CD14-positive monocyte (primary cell): ENCODE results near the gene CACNA1C. TPM values are rescaled to one million over a fixed set of nuclear protein-coding genes. Genes with fewer than 3 reads are reported as not detected.

ENCODE experiments used
- DNase-seq, 3 donors: peaks; one replicate each; pipeline ENCODE4 v3.0.0-alpha.2; 2011 to 2022
- H2AFZ ChIP-seq: 2 replicates; pipeline ENCODE4 v1.6.0; 2012; ENCODE audit warnings: mild to moderate bottlenecking, low read depth, low read length, inconsistent platforms; ENCODE audit not compliant: insufficient read depth, poor library complexity, severe bottlenecking
- H3K27ac ChIP-seq, 2 donors: 1 replicate in 1 of 2; 2 replicates in 1 of 2; pipeline ENCODE4 v1.5.1; 2012 to 2013; ENCODE audit warnings: low read length in 2 of 2, control low read depth in 1 of 2, inconsistent platforms in 1 of 2, low read depth in 1 of 2, mild to moderate bottlenecking in 1 of 2
- H3K27me3 ChIP-seq, 2 donors: one replicate each; pipeline versions ENCODE4 v1.6.0 to v1.6.1; 2011 to 2013; ENCODE audit warnings: low read length in 2 of 2; ENCODE audit not compliant: control insufficient read depth in 2 of 2, insufficient read depth in 2 of 2
- H3K36me3 ChIP-seq, 2 donors: replicated peaks in 1 of 2; 1 replicate in 1 of 2; 2 replicates in 1 of 2; pipeline versions ENCODE4 v1.5.1 to v1.6.1; 2012 to 2013; ENCODE audit warnings: low read length in 2 of 2, control low read depth in 1 of 2, inconsistent platforms in 1 of 2, mild to moderate bottlenecking in 1 of 2; ENCODE audit not compliant: insufficient read depth in 2 of 2, control insufficient read depth in 1 of 2
- H3K4me1 ChIP-seq, 2 donors: 1 replicate in 1 of 2; 2 replicates in 1 of 2; pipeline versions ENCODE4 v1.5.1 to v1.6.1; 2012 to 2013; ENCODE audit warnings: low read length in 2 of 2, control low read depth in 1 of 2, inconsistent platforms in 1 of 2, mild to moderate bottlenecking in 1 of 2, moderate library complexity in 1 of 2; ENCODE audit not compliant: insufficient read depth in 2 of 2, control insufficient read depth in 1 of 2
- H3K4me2 ChIP-seq: replicated peaks from 2 replicates; pipeline ENCODE3; 2012; ENCODE audit warnings: low read length, moderate library complexity, mild to moderate bottlenecking; ENCODE audit not compliant: poor library complexity, severe bottlenecking; ENCODE audit errors: extremely low read depth
- H3K4me3 ChIP-seq, 3 experiments: fragments of 200-600 bp in 1 of 3; sonication (generic) in 1 of 3; replicated peaks in 1 of 3; 1 replicate in 2 of 3; 2 replicates in 1 of 3; pipeline ENCODE4 v1.5.1; 2011 to 2013; ENCODE audit warnings: low read length in 3 of 3, mild to moderate bottlenecking in 3 of 3, control low read depth in 2 of 3, low read depth in 2 of 3, inconsistent platforms in 1 of 3, moderate library complexity in 1 of 3
- H3K79me2 ChIP-seq: 2 replicates; pipeline ENCODE4 v1.6.0; 2012; ENCODE audit warnings: mild to moderate bottlenecking, control low read depth, inconsistent platforms, low read length, moderate library complexity; ENCODE audit not compliant: insufficient read depth
- H3K9ac ChIP-seq: 2 replicates; pipeline ENCODE4 v1.6.0; 2017; ENCODE audit warnings: low read length, mild to moderate bottlenecking; ENCODE audit not compliant: insufficient read depth, poor library complexity, severe bottlenecking
- H3K9me3 ChIP-seq, 2 donors: replicated peaks in 1 of 2; 1 replicate in 1 of 2; 2 replicates in 1 of 2; pipeline versions ENCODE4 v1.5.1 to v1.6.1; 2012 to 2013; ENCODE audit warnings: low read length in 2 of 2, control low read depth in 1 of 2; ENCODE audit not compliant: control insufficient read depth in 1 of 2, insufficient read depth in 1 of 2
- H4K20me1 ChIP-seq: 2 replicates; pipeline ENCODE4 v1.6.0; 2012; ENCODE audit warnings: mild to moderate bottlenecking, low read length, control low read depth, moderate library complexity; ENCODE audit not compliant: insufficient read depth
- H3K27ac Mint-ChIP-seq, 7 donors: one replicate each; pipeline ENCODE4 v1.8.0; 2020; ENCODE audit warnings: mild to moderate bottlenecking in 7 of 7, mixed read lengths in 7 of 7, moderate library complexity in 6 of 7, inconsistent platforms in 2 of 7
- H3K27me3 Mint-ChIP-seq, 3 donors: one replicate each; pipeline ENCODE4 v1.8.0; 2021 to 2022; ENCODE audit warnings: low read depth in 3 of 3, mild to moderate bottlenecking in 3 of 3, mixed read lengths in 3 of 3, moderate library complexity in 3 of 3, inconsistent platforms in 1 of 3
- H3K36me3 Mint-ChIP-seq, 2 donors: one replicate each; pipeline ENCODE4 v1.8.0; 2020; ENCODE audit warnings: mixed read lengths in 2 of 2, inconsistent platforms in 1 of 2, mild to moderate bottlenecking in 1 of 2
- H3K4me1 Mint-ChIP-seq: one replicate; pipeline ENCODE4 v1.8.0; 2020; ENCODE audit warnings: mild to moderate bottlenecking, mixed read lengths
- H3K4me3 Mint-ChIP-seq, 2 donors: one replicate each; pipeline ENCODE4 v1.8.0; 2020; ENCODE audit warnings: mild to moderate bottlenecking in 2 of 2, mixed read lengths in 2 of 2, moderate library complexity in 1 of 2
- H3K9me3 Mint-ChIP-seq, 7 donors: one replicate each; pipeline ENCODE4 v1.8.0; 2020 to 2022; ENCODE audit warnings: mixed read lengths in 7 of 7, mild to moderate bottlenecking in 6 of 7, moderate library complexity in 6 of 7, inconsistent platforms in 2 of 7
- WGBS: methylation state at CpG from one replicate; pipeline ENCODE4 v1.1.5; 2013; ENCODE audit warnings: missing lambda C conversion rate; ENCODE audit not compliant: insufficient coverage; 5-methylcytosine and 5-hydroxymethylcytosine counted together
- intact Hi-C, 2 donors: fragments of 100-400 bp; cut with micrococcal nuclease; formaldehyde crosslinking; loops; one replicate each; pipeline versions ENCODE4 v1.15.0 to v1.15.1; 2023
- polyA plus RNA-seq, 3 donors: library from polyadenylated mRNA; depleted of rRNA in 1 of 3; unstranded in 2 of 3; stranded (reverse) in 1 of 3; fragments of 300-500 nt in 2 of 3; fragments of >200 nt in 1 of 3; fragmentation: Illumina TruSeq in 2 of 3; gene quantifications; 1 replicate in 2 of 3; 2 replicates in 1 of 3; pipeline ENCODE4 v1.2.3, GENCODE V29; 2012 to 2021
- TF ChIP-seq, protein P1 (sequence below): fragments of 200-600 bp; IDR thresholded peaks from one replicate; pipeline ENCODE4 v1.8.0; 2022; ENCODE audit warnings: antibody characterized with exemption, mild to moderate bottlenecking

The CACNA1C gene
- polyA plus RNA-seq, 3 donors: not detected

DNA sequence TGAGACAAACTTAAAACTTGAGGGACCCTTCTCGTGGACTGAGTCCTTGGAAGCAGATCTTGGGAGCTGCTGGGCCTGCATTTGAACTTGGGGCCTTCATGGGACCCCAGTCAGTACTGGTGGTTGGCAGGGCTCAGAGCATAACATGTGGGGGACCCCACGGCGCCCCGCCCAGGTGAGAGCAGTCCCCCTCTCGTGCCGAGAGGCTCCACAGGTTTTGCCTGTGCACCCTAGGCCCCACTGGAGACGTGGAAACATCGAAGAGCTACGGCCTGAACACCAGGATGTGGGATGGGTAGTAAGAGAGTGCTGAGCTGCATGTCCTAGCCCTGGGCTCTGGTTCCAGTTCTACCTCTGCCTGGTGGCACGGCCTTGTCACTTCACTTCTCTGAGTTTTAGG is 84.1 kb downstream of the CACNA1C start:
- no peak overlapping the region for H2AFZ ChIP-seq
- no peaks in the 10 kb centered on the region for H3K9me3 ChIP-seq
- no peak overlapping the region for H3K9ac ChIP-seq
- no peaks in the 10 kb centered on the region for H3K36me3 ChIP-seq
- no peak overlapping the region for H3K27ac ChIP-seq
- H3K27me3 ChIP-seq: no peaks in the 10 kb centered on the region
- no peaks in the 10 kb centered on the region for H4K20me1 ChIP-seq
- H3K4me3 ChIP-seq: no peak overlapping the region
- TF ChIP-seq, protein P1, sequence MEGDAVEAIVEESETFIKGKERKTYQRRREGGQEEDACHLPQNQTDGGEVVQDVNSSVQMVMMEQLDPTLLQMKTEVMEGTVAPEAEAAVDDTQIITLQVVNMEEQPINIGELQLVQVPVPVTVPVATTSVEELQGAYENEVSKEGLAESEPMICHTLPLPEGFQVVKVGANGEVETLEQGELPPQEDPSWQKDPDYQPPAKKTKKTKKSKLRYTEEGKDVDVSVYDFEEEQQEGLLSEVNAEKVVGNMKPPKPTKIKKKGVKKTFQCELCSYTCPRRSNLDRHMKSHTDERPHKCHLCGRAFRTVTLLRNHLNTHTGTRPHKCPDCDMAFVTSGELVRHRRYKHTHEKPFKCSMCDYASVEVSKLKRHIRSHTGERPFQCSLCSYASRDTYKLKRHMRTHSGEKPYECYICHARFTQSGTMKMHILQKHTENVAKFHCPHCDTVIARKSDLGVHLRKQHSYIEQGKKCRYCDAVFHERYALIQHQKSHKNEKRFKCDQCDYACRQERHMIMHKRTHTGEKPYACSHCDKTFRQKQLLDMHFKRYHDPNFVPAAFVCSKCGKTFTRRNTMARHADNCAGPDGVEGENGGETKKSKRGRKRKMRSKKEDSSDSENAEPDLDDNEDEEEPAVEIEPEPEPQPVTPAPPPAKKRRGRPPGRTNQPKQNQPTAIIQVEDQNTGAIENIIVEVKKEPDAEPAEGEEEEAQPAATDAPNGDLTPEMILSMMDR: no peak
- intact Hi-C loops: no loop called here
- H3K9me3 Mint-ChIP-seq: peaks cover 0 to 3% (median 2%) of the 10 kb centered on the region in 7 donors
- H3K4me1 Mint-ChIP-seq: no peaks in the 10 kb centered on the region
- 96% methylated on average over 6 of the region's 10 CpGs for WGBS
- no peak overlapping the region for H3K4me3 Mint-ChIP-seq
- H3K36me3 Mint-ChIP-seq: no peaks in the 10 kb centered on the region
- no peak overlapping the region for H3K4me2 ChIP-seq
- DNase-seq: no peak
- no peaks in the 10 kb centered on the region for H3K4me1 ChIP-seq
- no peak overlapping the region for H3K27ac Mint-ChIP-seq
- no peaks in the 10 kb centered on the region for H3K79me2 ChIP-seq
- no peaks in the 10 kb centered on the region for H3K27me3 Mint-ChIP-seq

DNA sequence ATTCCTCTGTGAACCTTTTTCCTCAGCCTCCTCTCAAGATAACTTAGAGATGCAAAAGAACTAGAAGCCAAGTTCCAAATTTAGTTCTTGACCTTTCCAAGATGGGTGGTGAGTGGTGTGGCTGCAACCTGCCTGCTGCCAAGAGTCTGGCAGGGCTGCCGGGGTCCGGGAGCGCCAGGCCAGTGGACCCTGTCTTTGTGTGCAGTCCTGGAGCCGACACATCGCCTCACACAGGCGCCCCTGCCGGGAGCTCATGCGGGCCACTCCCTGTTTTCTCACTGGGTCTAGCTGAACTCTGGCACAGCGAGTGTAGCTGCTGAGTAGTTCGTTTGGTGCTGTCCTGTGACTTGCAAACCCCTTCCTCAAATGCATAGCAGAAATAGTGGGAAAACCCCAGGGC is 84.9 kb downstream of the CACNA1C start:
- Mint-ChIP-seq H3K27ac (no peak overlapping the region), H3K4me1 (no peaks in the 10 kb centered on the region), H3K27me3 (no peaks in the 10 kb centered on the region), H3K36me3 (no peaks in the 10 kb centered on the region), H3K9me3 (peaks cover 0 to 3% (median 2%) of the 10 kb centered on the region in 7 donors), H3K4me3 (no peak overlapping the region)
- no peak overlapping the region for H2AFZ ChIP-seq
- DNase-seq: no peak
- no peaks in the 10 kb centered on the region for H3K4me1 ChIP-seq
- no peaks in the 10 kb centered on the region for H3K27me3 ChIP-seq
- H3K27ac ChIP-seq: no peak overlapping the region
- no peaks in the 10 kb centered on the region for H3K9me3 ChIP-seq
- no peak overlapping the region for H3K4me2 ChIP-seq
- H3K36me3 ChIP-seq: no peaks in the 10 kb centered on the region
- intact Hi-C loops: no loop called here
- WGBS: 95% methylated on average over 8 of the region's 10 CpGs
- no peaks in the 10 kb centered on the region for H3K79me2 ChIP-seq
- no peak overlapping the region for H3K4me3 ChIP-seq
- H3K9ac ChIP-seq: no peak overlapping the region
- H4K20me1 ChIP-seq: no peaks in the 10 kb centered on the region
- TF ChIP-seq, protein P1: no peak
